Measurements from ENCODE around the gene AMOTL2.

AMOTL2 gene

DNA sequence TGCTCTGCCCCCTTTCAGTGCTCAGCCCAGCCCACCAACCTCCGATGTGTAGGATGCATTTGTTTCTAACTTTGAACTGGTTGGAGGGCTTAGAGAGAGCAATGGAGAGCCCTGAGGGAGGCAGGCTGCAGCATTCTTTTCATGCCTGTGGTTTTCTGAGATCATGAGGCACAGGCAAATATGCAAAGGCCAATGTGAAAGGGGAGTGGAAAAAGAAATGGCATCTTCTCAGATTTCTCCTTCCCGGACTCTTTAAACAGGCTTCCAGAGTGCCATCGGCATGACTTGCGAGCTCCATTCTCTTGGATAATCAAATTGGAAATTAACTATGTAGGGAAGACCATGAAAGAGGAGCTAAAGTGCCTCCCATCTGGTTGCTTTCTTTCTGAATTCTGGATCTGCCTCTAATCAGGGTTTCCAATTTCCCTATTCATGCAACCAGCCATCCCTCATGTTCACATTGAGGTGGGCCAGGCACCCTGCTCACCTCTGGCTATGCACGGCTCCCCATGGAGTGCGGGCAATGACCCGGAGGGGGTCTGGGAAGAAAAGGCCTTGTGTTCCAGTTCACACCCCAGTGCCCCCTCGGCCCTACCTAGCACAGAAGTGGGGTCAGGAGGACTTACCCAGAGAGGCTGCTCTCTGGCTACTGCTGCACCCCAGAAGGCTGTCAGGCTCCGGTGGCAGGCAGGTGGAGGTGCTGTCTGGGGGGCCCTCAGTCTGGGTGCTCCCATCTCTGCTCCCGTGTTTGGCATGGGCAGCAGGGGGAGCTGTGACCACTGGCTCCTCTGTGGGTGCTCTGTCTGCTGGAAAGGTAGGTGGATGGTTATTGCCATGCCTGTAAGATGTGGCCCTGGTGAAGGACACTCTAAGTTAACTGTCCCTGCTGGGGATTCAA, 16.1 kb downstream of the AMOTL2 start:
- Histone ChIP-seq H3K4me3 (ENCODE audit: low read length in 2 of 2) (peak overlapping the region in 1 of 2 donors; percentile 47), H3K27ac (ENCODE audit: low read length) (peak overlapping the region; percentile 70), H3K4me1 (ENCODE audit: control insufficient read depth, insufficient read depth, low read length) (peaks cover 70% of the 10 kb centered on the region), H3K36me3 (ENCODE audit: control insufficient read depth in 2 of 2, insufficient read depth in 2 of 2, low read length in 2 of 2) (peaks cover 66 to 74% of the 10 kb centered on the region in 2 donors), H3K9ac (ENCODE audit: low read length in 2 of 2) (no peak overlapping the region), H3K9me3 (ENCODE audit: control insufficient read depth in 2 of 2, low read length in 2 of 2) (no peaks in the 10 kb centered on the region), H3K27me3 (ENCODE audit: control insufficient read depth in 1 of 2, insufficient read depth in 2 of 2, low read length in 2 of 2) (no peaks in the 10 kb centered on the region)

DNA sequence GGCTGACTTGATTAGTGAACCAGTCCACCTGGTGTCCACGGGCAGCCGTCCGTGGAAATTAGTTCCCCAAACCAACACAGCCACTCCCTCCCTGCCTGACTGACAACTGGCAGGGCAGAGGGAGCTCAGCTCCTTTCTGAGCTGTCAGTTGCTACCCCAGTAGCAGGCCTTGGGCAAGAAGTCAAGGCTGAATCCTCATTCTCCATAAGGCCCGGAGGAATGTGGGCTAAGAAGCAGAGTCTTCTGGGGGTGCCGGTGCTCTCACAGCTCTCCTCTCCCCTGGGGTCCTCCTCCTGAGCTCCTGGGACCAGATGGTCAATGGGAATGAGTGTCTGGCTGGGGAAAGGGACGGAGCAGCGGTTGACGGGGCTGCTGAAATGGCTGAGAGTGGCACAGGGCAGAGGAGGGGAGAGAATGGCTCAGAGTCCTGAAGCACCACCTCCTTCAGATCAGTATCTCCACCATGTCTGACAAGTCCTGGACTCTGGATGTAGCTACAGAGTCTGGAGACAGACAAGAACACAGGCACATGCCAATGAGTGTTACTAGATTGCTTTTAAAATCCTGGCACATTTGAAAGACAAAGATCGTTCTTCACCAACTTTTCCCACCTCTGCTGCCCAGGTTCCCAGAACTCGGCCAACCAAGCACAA, 16.9 kb downstream of the AMOTL2 start:
- Histone ChIP-seq H3K9ac (ENCODE audit: low read length in 2 of 2) (no peak overlapping the region), H3K27ac (ENCODE audit: low read length) (peak overlapping the region; percentile 70), H3K27me3 (ENCODE audit: control insufficient read depth in 1 of 2, insufficient read depth in 2 of 2, low read length in 2 of 2) (no peaks in the 10 kb centered on the region), H3K4me1 (ENCODE audit: control insufficient read depth, insufficient read depth, low read length) (peaks cover 63% of the 10 kb centered on the region), H3K4me3 (ENCODE audit: low read length in 2 of 2) (no peak overlapping the region), H3K36me3 (ENCODE audit: control insufficient read depth in 2 of 2, insufficient read depth in 2 of 2, low read length in 2 of 2) (peaks cover 62 to 70% of the 10 kb centered on the region in 2 donors), H3K9me3 (ENCODE audit: control insufficient read depth in 2 of 2, low read length in 2 of 2) (no peaks in the 10 kb centered on the region)

DNA sequence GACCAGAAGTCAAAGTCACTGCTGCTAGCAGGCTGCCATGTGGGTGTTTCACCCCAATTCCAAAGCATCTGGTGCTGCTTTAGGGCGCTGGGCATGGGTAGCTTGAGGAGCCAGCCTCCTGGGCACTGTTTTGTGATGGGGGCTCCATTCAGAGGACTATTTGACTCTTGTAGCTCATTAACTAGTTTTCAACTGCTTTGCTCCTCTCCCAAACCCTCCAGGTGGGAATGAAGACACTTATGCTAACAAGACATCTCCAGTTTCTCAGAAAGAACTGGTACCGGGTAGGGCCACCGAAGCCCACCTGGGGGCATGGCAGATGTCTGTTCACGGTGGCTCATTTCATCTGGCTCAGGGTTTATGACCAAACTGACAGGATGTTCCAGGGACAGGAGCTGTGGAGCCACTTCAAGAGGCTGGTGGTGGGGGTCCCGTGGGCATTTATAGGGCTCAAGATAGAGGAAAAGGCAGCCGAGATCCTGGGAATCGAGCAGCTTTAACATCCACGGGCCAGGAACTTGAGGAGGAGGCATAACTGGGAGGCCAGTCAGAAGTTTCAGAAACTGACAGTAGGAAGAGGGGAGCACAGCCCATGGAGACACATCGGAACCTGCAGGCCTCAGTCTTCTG, 17.7 kb downstream of the AMOTL2 start:
- peak overlapping the region; percentile 70 for H3K27ac ChIP-seq (ENCODE audit: low read length)
- no peaks in the 10 kb centered on the region for H3K9me3 ChIP-seq (ENCODE audit: control insufficient read depth in 2 of 2, low read length in 2 of 2)
- H3K9ac ChIP-seq (ENCODE audit: low read length in 2 of 2): peak overlapping the region in 1 of 2 donors; percentile 2
- no peaks in the 10 kb centered on the region for H3K27me3 ChIP-seq (ENCODE audit: control insufficient read depth in 1 of 2, insufficient read depth in 2 of 2, low read length in 2 of 2)
- H3K4me3 ChIP-seq (ENCODE audit: low read length in 2 of 2): no peak overlapping the region
- peaks cover 54 to 61% of the 10 kb centered on the region in 2 donors for H3K36me3 ChIP-seq (ENCODE audit: control insufficient read depth in 2 of 2, insufficient read depth in 2 of 2, low read length in 2 of 2)
- H3K4me1 ChIP-seq (ENCODE audit: control insufficient read depth, insufficient read depth, low read length): peaks cover 56% of the 10 kb centered on the region

DNA sequence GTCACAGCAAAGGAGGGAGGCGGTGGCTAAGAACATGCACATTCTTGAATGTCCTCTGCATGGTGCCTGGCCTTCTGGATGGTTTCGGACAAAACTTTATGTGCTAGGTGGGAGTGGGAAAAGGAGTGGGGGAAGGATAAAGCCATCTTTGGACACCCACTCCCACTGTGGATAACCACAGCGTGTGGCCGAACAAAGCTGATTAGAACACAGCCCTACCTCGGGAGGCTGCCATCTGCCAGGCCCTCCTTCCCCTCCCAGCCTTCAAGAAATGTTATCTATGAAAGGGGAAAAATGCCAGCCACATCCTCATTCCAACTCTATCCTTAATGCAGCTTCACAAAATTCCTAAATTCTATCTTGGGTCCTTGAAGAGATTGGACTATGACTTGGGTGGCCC, 18.8 kb downstream of the AMOTL2 start:
- Histone ChIP-seq H3K27ac (ENCODE audit: low read length) (no peak overlapping the region), H3K9ac (ENCODE audit: low read length in 2 of 2) (no peak overlapping the region), H3K27me3 (ENCODE audit: control insufficient read depth in 1 of 2, insufficient read depth in 2 of 2, low read length in 2 of 2) (no peaks in the 10 kb centered on the region), H3K4me1 (ENCODE audit: control insufficient read depth, insufficient read depth, low read length) (peaks cover 54% of the 10 kb centered on the region), H3K4me3 (ENCODE audit: low read length in 2 of 2) (no peak overlapping the region), H3K36me3 (ENCODE audit: control insufficient read depth in 2 of 2, insufficient read depth in 2 of 2, low read length in 2 of 2) (peaks cover 46 to 54% of the 10 kb centered on the region in 2 donors), H3K9me3 (ENCODE audit: control insufficient read depth in 2 of 2, low read length in 2 of 2) (no peaks in the 10 kb centered on the region)

DNA sequence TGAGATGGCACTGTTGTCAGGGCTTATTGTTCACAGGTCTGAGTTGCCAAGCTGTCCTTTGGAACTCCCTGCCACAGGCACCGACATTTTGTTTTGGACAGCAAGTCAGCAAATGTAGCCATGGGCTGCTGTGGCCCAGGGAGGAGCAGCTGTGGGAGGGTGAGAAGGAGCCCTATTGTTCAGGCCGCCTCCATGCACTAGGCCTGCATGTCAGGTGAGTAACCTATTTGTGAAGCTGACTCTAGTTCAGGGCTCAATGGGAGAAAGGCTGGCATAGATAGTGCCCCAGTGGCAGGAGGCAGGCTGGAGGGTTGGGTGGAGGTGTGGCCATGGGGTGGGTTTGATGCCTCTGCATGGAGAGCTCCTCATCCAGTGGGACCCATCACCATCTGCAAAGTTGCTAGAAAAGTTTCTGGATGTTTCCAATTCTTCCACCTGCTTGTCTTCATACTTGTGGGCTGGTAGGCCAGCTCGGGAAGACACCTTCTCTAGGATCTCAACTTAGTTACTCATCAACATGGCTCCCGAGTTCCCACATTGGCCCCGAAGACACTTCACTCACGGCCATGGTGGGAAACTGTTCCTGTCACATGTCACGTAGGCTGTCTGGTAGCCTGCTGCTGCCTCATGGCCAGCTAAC, 19.5 kb downstream of the AMOTL2 start:
- Histone ChIP-seq H3K27me3 (ENCODE audit: control insufficient read depth in 1 of 2, insufficient read depth in 2 of 2, low read length in 2 of 2) (no peaks in the 10 kb centered on the region), H3K9ac (ENCODE audit: low read length in 2 of 2) (no peak overlapping the region), H3K27ac (ENCODE audit: low read length) (no peak overlapping the region), H3K4me3 (ENCODE audit: low read length in 2 of 2) (no peak overlapping the region), H3K9me3 (ENCODE audit: control insufficient read depth in 2 of 2, low read length in 2 of 2) (no peaks in the 10 kb centered on the region), H3K4me1 (ENCODE audit: control insufficient read depth, insufficient read depth, low read length) (peaks cover 47% of the 10 kb centered on the region), H3K36me3 (ENCODE audit: control insufficient read depth in 2 of 2, insufficient read depth in 2 of 2, low read length in 2 of 2) (peaks cover 39 to 47% of the 10 kb centered on the region in 2 donors)

- H3K9me3 ChIP-seq (ENCODE audit: control insufficient read depth in 2 of 2, low read length in 2 of 2): no peaks in the 10 kb centered on the region
- no peak overlapping the region for H3K27ac ChIP-seq (ENCODE audit: low read length)
- H3K9ac ChIP-seq (ENCODE audit: low read length in 2 of 2): no peak overlapping the region
- H3K27me3 ChIP-seq (ENCODE audit: control insufficient read depth in 1 of 2, insufficient read depth in 2 of 2, low read length in 2 of 2): no peaks in the 10 kb centered on the region
- no peak overlapping the region for H3K4me3 ChIP-seq (ENCODE audit: low read length in 2 of 2)
- peaks cover 33 to 41% of the 10 kb centered on the region in 2 donors for H3K36me3 ChIP-seq (ENCODE audit: control insufficient read depth in 2 of 2, insufficient read depth in 2 of 2, low read length in 2 of 2)
- H3K4me1 ChIP-seq (ENCODE audit: control insufficient read depth, insufficient read depth, low read length): peaks cover 40% of the 10 kb centered on the region
Measured at GRCh38 chr3:134353831-134354611, 20.2 kb downstream of the AMOTL2 start.

- Histone ChIP-seq H3K4me1 (ENCODE audit: control insufficient read depth, insufficient read depth, low read length) (peaks cover 33% of the 10 kb centered on the region), H3K4me3 (ENCODE audit: low read length in 2 of 2) (no peak overlapping the region), H3K9ac (ENCODE audit: low read length in 2 of 2) (no peak overlapping the region), H3K9me3 (ENCODE audit: control insufficient read depth in 2 of 2, low read length in 2 of 2) (no peaks in the 10 kb centered on the region), H3K27me3 (ENCODE audit: control insufficient read depth in 1 of 2, insufficient read depth in 2 of 2, low read length in 2 of 2) (no peaks in the 10 kb centered on the region), H3K27ac (ENCODE audit: low read length) (peak overlapping the region; percentile 11), H3K36me3 (ENCODE audit: control insufficient read depth in 2 of 2, insufficient read depth in 2 of 2, low read length in 2 of 2) (peaks cover 27 to 36% of the 10 kb centered on the region in 2 donors)
Measured at GRCh38 chr3:134353171-134353825, 20.9 kb downstream of the AMOTL2 start.

GRCh38 chr3:134352031-134352671, 22.1 kb downstream of the AMOTL2 start:
- Histone ChIP-seq H3K4me1 (ENCODE audit: control insufficient read depth, insufficient read depth, low read length) (peaks cover 21% of the 10 kb centered on the region), H3K9ac (ENCODE audit: low read length in 2 of 2) (no peak overlapping the region), H3K27ac (ENCODE audit: low read length) (peak overlapping the region; percentile 11), H3K4me3 (ENCODE audit: low read length in 2 of 2) (no peak overlapping the region), H3K9me3 (ENCODE audit: control insufficient read depth in 2 of 2, low read length in 2 of 2) (no peaks in the 10 kb centered on the region), H3K27me3 (ENCODE audit: control insufficient read depth in 1 of 2, insufficient read depth in 2 of 2, low read length in 2 of 2) (no peaks in the 10 kb centered on the region), H3K36me3 (ENCODE audit: control insufficient read depth in 2 of 2, insufficient read depth in 2 of 2, low read length in 2 of 2) (peaks cover 22 to 28% of the 10 kb centered on the region in 2 donors)

DNA sequence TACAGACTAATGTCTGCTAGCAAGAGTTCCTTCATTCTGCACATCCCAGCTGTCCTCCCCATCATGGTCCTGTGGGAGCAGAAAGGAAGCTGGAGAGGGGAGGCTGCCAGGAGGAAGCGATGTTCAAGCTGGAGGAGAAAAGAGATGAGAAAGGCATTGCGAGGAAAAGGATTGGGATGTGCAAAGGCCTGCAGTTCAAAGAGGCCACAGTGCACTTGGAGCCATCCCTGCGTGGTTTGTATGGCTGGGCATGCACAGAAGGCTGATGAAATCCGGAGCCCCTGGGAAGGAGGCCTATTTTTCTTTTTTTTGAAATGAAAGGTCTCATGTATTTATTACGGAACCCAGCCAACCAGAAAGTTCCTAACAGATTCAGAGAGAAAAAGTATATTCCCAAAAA, 22.8 kb downstream of the AMOTL2 start:
- H3K4me1 ChIP-seq (ENCODE audit: control insufficient read depth, insufficient read depth, low read length): peaks cover 14% of the 10 kb centered on the region
- H3K27me3 ChIP-seq (ENCODE audit: control insufficient read depth in 1 of 2, insufficient read depth in 2 of 2, low read length in 2 of 2): no peaks in the 10 kb centered on the region
- peaks cover 0 to 2% of the 10 kb centered on the region in 2 donors for H3K9me3 ChIP-seq (ENCODE audit: control insufficient read depth in 2 of 2, low read length in 2 of 2)
- no peak overlapping the region for H3K4me3 ChIP-seq (ENCODE audit: low read length in 2 of 2)
- H3K36me3 ChIP-seq (ENCODE audit: control insufficient read depth in 2 of 2, insufficient read depth in 2 of 2, low read length in 2 of 2): peaks cover 15 to 20% of the 10 kb centered on the region in 2 donors
- H3K9ac ChIP-seq (ENCODE audit: low read length in 2 of 2): no peak overlapping the region
- no peak overlapping the region for H3K27ac ChIP-seq (ENCODE audit: low read length)
